Gastroesophageal sphincter (tissue), 2 donors: ENCODE data around the gene CD72.

ENCODE experiments used
- EP300 ChIP-seq: sonication (generic); formaldehyde crosslinking; IDR thresholded peaks from one replicate; pipeline ENCODE4 v1.6.1; 2017; ENCODE audit warnings: antibody characterized with exemption, mild to moderate bottlenecking
- POLR2A ChIP-seq, 2 donors: fragments of 450-650 bp; IDR thresholded peaks; one replicate each; pipeline ENCODE4 v1.6.1; 2017; ENCODE audit warnings: antibody characterized with exemption in 2 of 2, mild to moderate bottlenecking in 2 of 2, moderate library complexity in 1 of 2

- TF ChIP-seq POLR2A (IDR thresholded peaks at IDR 0.05): no peak
- no peak for TF ChIP-seq EP300
Observed at GRCh38 chr9:35562895-35563780, 55.1 kb downstream of the CD72 start.
